ENCODE measurements around the gene JAKMIP3. TPM values are rescaled to one million over a fixed set of nuclear protein-coding genes. Genes with fewer than 3 reads are reported as not detected.

JAKMIP3 gene
- total and polyA plus RNA-seq, 8 donors = 0.18 to 1.1 (median 0.44) TPM; not detected in 2

GRCh38 chr10:132099389-132100090, 33.8 kb downstream of the JAKMIP3 start:
- no peak overlapping the region for H3K4me3 ChIP-seq
- DNase-seq = peak in 1 of 2 donors; percentile 17
- WGBS, 5 donors = 75 to 83% (median 78%) methylated on average over 20 to 25 of the region's 25 CpGs
- no peaks in the 10 kb centered on the region for H3K9me3 ChIP-seq
- intact Hi-C loops (cut with DNase I; ENCODE audit: low total_unique reads) = no loop called here
- H3K4me1 ChIP-seq = no peaks in the 10 kb centered on the region
- TF ChIP-seq CTCF (IDR thresholded peaks at IDR 0.05) = no peak
- TF ChIP-seq EP300 (IDR thresholded peaks at IDR 0.05) = no peak
- TF ChIP-seq POLR2A (IDR thresholded peaks at IDR 0.05) = no peak
- TF ChIP-seq POLR2AphosphoS5 (IDR thresholded peaks at IDR 0.05) = no peak
- H3K27ac ChIP-seq = no peak overlapping the region
- peaks cover 0 to 14% (median 0%) of the 10 kb centered on the region in 3 donors for H3K27me3 ChIP-seq
- no peaks in the 10 kb centered on the region for H3K36me3 ChIP-seq

- H3K36me3 ChIP-seq = no peaks in the 10 kb centered on the region
- no peaks in the 10 kb centered on the region for H3K4me1 ChIP-seq
- intact Hi-C loops (cut with DNase I; ENCODE audit: low total_unique reads) = no loop called here
- H3K4me3 ChIP-seq = no peak overlapping the region
- no peaks in the 10 kb centered on the region for H3K9me3 ChIP-seq
- no peak overlapping the region for H3K27ac ChIP-seq
- 78 to 88% (median 84%) methylated on average over 5 to 15 of the region's 15 CpGs for WGBS, 5 donors
- TF ChIP-seq POLR2A (IDR thresholded peaks at IDR 0.05) (no peak), POLR2AphosphoS5 (IDR thresholded peaks at IDR 0.05) (no peak), CTCF (IDR thresholded peaks at IDR 0.05) (no peak), EP300 (IDR thresholded peaks at IDR 0.05) (no peak)
- H3K27me3 ChIP-seq = peaks cover 0 to 9% (median 0%) of the 10 kb centered on the region in 3 donors
- peak in 1 of 2 donors; percentile 13 for DNase-seq
Measured at GRCh38 chr10:132100091-132100481, 34.3 kb downstream of the JAKMIP3 start.

GRCh38 chr10:132100556-132101349, 35.0 kb downstream of the JAKMIP3 start:
- peak in 1 of 2 donors; percentile 23 for DNase-seq
- Histone ChIP-seq H3K27ac (no peak overlapping the region), H3K4me1 (no peaks in the 10 kb centered on the region), H3K36me3 (no peaks in the 10 kb centered on the region), H3K9me3 (no peaks in the 10 kb centered on the region), H3K4me3 (no peak overlapping the region), H3K27me3 (peaks cover 0 to 9% (median 0%) of the 10 kb centered on the region in 3 donors)
- intact Hi-C loops (cut with DNase I; ENCODE audit: low total_unique reads) = no loop called here
- TF ChIP-seq POLR2AphosphoS5 (IDR thresholded peaks at IDR 0.05) = no peak
- no peak for TF ChIP-seq EP300 (IDR thresholded peaks at IDR 0.05)
- TF ChIP-seq CTCF (IDR thresholded peaks at IDR 0.05) = no peak
- no peak for TF ChIP-seq POLR2A (IDR thresholded peaks at IDR 0.05)
- 72 to 80% (median 77%) methylated on average over 24 to 27 of the region's 27 CpGs for WGBS, 5 donors

- intact Hi-C loops (cut with DNase I; ENCODE audit: low total_unique reads) = no loop called here
- H3K4me3 ChIP-seq = no peak overlapping the region
- H3K27ac ChIP-seq = no peak overlapping the region
- peak in 1 of 2 donors; percentile 17 for DNase-seq
- no peaks in the 10 kb centered on the region for H3K36me3 ChIP-seq
- peaks cover 0 to 9% (median 0%) of the 10 kb centered on the region in 3 donors for H3K27me3 ChIP-seq
- no peaks in the 10 kb centered on the region for H3K4me1 ChIP-seq
- 54 to 72% (median 61%) methylated on average over 10 of the region's 10 CpGs for WGBS, 5 donors
- H3K9me3 ChIP-seq = no peaks in the 10 kb centered on the region
- no peak for TF ChIP-seq POLR2A (IDR thresholded peaks at IDR 0.05)
- TF ChIP-seq POLR2AphosphoS5 (IDR thresholded peaks at IDR 0.05) = no peak
- no peak for TF ChIP-seq EP300 (IDR thresholded peaks at IDR 0.05)
- TF ChIP-seq CTCF (IDR thresholded peaks at IDR 0.05) = no peak
Measured at GRCh38 chr10:132101529-132101928, 35.8 kb downstream of the JAKMIP3 start.
